HEK293 (cell line): ENCODE data around the gene DACT2.

Source experiments
- CTCF ChIA-PET: fragments of 350-600 bp; formaldehyde crosslinking; extraction: SDS; loops from one replicate; lab custom pipeline; 2021; ENCODE audit warnings: antibody characterized with exemption; lab: Yijun Ruan, JAX
- POLR2A ChIA-PET: fragments of 300-600 bp; formaldehyde crosslinking; extraction: SDS; loops from one replicate; lab custom pipeline; 2020; ENCODE audit warnings: antibody characterized with exemption, inconsistent platforms; lab: Yijun Ruan, JAX
- H3K27ac ChIP-seq: fragments of 200-500 bp; sonication (Bioruptor generic); 2 replicates; pipeline ENCODE4 v1.5.1; 2014; ENCODE audit warnings: low read depth, low read length, control low read depth, inconsistent platforms; ENCODE audit errors: extremely low read depth
- H3K36me3 ChIP-seq, 2 experiments: fragments of 200-500 bp in 1 of 2; sonication (Bioruptor generic) in 1 of 2; 1 replicate in 1 of 2; 2 replicates in 1 of 2; pipeline ENCODE4 v1.5.1; 2014 to 2017; ENCODE audit warnings: inconsistent platforms in 2 of 2, low read length in 2 of 2; ENCODE audit not compliant: control insufficient read depth in 2 of 2, insufficient read depth in 1 of 2
- H3K4me1 ChIP-seq: fragments of 200-500 bp; sonication (Bioruptor generic); 2 replicates; pipeline ENCODE4 v1.5.1; 2014; ENCODE audit warnings: mild to moderate bottlenecking, low read length, inconsistent platforms; ENCODE audit not compliant: control insufficient read depth, insufficient read depth
- H3K4me3 ChIP-seq: 2 replicates; pipeline ENCODE4 v1.5.1; 2011; ENCODE audit warnings: low read depth, mild to moderate bottlenecking, control low read depth, low read length, moderate library complexity
- H3K9me3 ChIP-seq: fragments of 200-500 bp; sonication (Bioruptor generic); 2 replicates; pipeline ENCODE4 v1.5.1; 2014; ENCODE audit warnings: low read depth, low read length, inconsistent platforms; ENCODE audit not compliant: control insufficient read depth, insufficient read depth
- BCL11B ChIP-seq: fragments of 450-650 bp; formaldehyde crosslinking; IDR thresholded peaks from 2 replicates; pipeline ENCODE4 v1.5.1; 2016; ENCODE audit warnings: low read depth, missing biosample characterization, missing genetic modification characterization
- KLF10 ChIP-seq: fragments of 450-650 bp; IDR thresholded peaks from 2 replicates; pipeline ENCODE4 v1.5.1; 2018; ENCODE audit warnings: missing biosample characterization, mild to moderate bottlenecking, missing genetic modification characterization
- MYNN ChIP-seq: fragments of 450-650 bp; formaldehyde crosslinking; IDR thresholded peaks from 2 replicates; pipeline ENCODE4 v1.5.1; 2016; ENCODE audit warnings: missing biosample characterization, missing genetic modification characterization, borderline replicate concordance
- SCRT2 ChIP-seq: fragments of 450-650 bp; formaldehyde crosslinking; IDR thresholded peaks from 2 replicates; pipeline ENCODE4 v1.5.1; 2016; ENCODE audit warnings: missing biosample characterization, missing genetic modification characterization
- ZBTB20 ChIP-seq: fragments of 450-650 bp; formaldehyde crosslinking; IDR thresholded peaks from 2 replicates; pipeline ENCODE4 v1.5.1; 2016; ENCODE audit warnings: missing biosample characterization, missing genetic modification characterization
- ZFP41 ChIP-seq: fragments of 450-650 bp; formaldehyde crosslinking; IDR thresholded peaks from 2 replicates; pipeline ENCODE4 v1.5.1; 2016; ENCODE audit warnings: missing biosample characterization, missing genetic modification characterization, borderline replicate concordance
- ZIC2 ChIP-seq: fragments of 450-650 bp; formaldehyde crosslinking; IDR thresholded peaks from 2 replicates; pipeline ENCODE4 v1.5.1; 2016; ENCODE audit warnings: missing biosample characterization, missing genetic modification characterization
- ZNF169 ChIP-seq: fragments of 450-650 bp; formaldehyde crosslinking; IDR thresholded peaks from 2 replicates; pipeline ENCODE4 v1.5.1; 2016; ENCODE audit warnings: missing biosample characterization, missing genetic modification characterization
- ZNF202 ChIP-seq: fragments of 450-650 bp; formaldehyde crosslinking; IDR thresholded peaks from 2 replicates; pipeline ENCODE4 v1.5.1; 2016; ENCODE audit warnings: missing biosample characterization, missing genetic modification characterization, borderline replicate concordance
- ZNF23 ChIP-seq: fragments of 450-650 bp; formaldehyde crosslinking; IDR thresholded peaks from 2 replicates; pipeline ENCODE4 v1.5.1; 2016; ENCODE audit warnings: missing biosample characterization, missing genetic modification characterization, borderline replicate concordance
- ZNF426 ChIP-seq: fragments of 450-650 bp; formaldehyde crosslinking; IDR thresholded peaks from 2 replicates; pipeline ENCODE4 v1.5.1; 2017; ENCODE audit warnings: missing biosample characterization, missing genetic modification characterization, mild to moderate bottlenecking, inconsistent platforms, moderate library complexity
- ZNF433 ChIP-seq: fragments of 450-650 bp; formaldehyde crosslinking; IDR thresholded peaks from 2 replicates; pipeline ENCODE4 v1.5.1; 2016; ENCODE audit warnings: missing biosample characterization, missing genetic modification characterization, low read depth
- ZNF530 ChIP-seq: fragments of 450-650 bp; formaldehyde crosslinking; IDR thresholded peaks from 2 replicates; pipeline ENCODE4 v1.5.1; 2016; ENCODE audit warnings: low read depth, missing biosample characterization, missing genetic modification characterization
- ZNF544 ChIP-seq: fragments of 450-650 bp; formaldehyde crosslinking; IDR thresholded peaks from 2 replicates; pipeline ENCODE4 v1.5.0; 2017; ENCODE audit warnings: missing biosample characterization, missing genetic modification characterization
- ZNF610 ChIP-seq: fragments of 450-650 bp; formaldehyde crosslinking; IDR thresholded peaks from 2 replicates; pipeline ENCODE4 v1.5.1; 2016; ENCODE audit warnings: missing biosample characterization, missing genetic modification characterization, borderline replicate concordance
- ZNF621 ChIP-seq: fragments of 450-650 bp; formaldehyde crosslinking; IDR thresholded peaks from 2 replicates; pipeline ENCODE4 v1.5.1; 2017; ENCODE audit warnings: missing biosample characterization, missing genetic modification characterization
- ZNF843 ChIP-seq: fragments of 450-650 bp; formaldehyde crosslinking; IDR thresholded peaks from 2 replicates; pipeline ENCODE4 v1.5.1; 2016; ENCODE audit warnings: missing biosample characterization, missing genetic modification characterization
- TF ChIP-seq, protein P1 (sequence below): fragments of 450-650 bp; formaldehyde crosslinking; IDR thresholded peaks from 2 replicates; pipeline ENCODE4 v1.5.1; 2016; ENCODE audit warnings: missing biosample characterization, missing genetic modification characterization
- TF ChIP-seq, protein P2 (sequence below): fragments of 450-650 bp; formaldehyde crosslinking; IDR thresholded peaks from 2 replicates; pipeline ENCODE4 v1.5.1; 2016; ENCODE audit warnings: missing biosample characterization, missing genetic modification characterization
- TF ChIP-seq, protein P3 (sequence below): fragments of 450-650 bp; formaldehyde crosslinking; IDR thresholded peaks from 2 replicates; pipeline ENCODE4 v1.5.1; 2016; ENCODE audit warnings: missing biosample characterization, missing genetic modification characterization, borderline replicate concordance

Gene DACT2

DNA sequence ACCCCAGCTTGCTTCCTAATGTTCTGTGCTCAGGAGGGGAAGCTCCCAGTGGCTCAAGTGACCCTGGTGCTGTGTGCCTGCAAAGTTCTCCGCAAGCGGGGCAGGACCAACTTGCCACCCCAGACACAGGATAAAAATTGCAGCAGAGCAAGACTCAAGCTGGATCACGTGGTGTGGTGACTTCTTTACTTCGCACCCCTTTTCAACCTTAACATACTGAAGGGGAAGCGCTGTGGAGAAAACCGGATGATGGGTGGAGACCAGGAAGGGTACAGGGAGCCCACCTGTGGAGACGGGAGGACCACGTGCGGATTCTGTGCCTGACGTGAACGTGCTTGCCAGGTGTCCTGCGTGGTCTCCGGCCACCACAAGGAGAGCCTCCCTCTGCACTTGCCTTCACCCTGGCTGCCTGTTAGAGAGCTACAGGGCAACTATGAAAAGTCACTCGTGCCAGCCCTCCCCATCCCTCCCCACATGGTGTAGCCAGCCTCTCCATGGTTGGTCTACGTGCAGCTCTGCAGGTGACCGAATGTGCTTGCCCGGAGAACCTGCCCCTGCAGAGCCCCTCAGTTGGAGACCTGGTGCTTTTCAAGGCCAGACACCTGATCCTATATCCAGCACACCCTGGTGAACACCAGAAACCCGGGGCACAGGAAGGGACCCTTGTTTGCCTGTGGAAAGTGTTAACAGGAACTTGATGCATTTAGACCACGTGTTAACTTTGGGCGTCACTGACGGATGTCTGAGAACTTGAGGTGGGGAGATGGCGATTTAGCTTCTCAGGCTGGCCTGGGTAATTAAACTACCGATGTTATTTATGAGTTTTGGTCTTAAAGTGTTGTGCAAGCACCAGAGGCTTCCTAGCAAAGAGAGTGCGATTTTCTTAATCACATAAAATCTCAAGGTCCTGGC is 23.9 kb upstream of the DACT2 start:
- H3K27ac ChIP-seq, result no peak overlapping the region
- CTCF ChIA-PET, result interaction anchor here (0.6 kb wide), 1 partner anchor 684 kb away, joined by 3 read pairs; no protein-coding TSS in a partner anchor

DNA sequence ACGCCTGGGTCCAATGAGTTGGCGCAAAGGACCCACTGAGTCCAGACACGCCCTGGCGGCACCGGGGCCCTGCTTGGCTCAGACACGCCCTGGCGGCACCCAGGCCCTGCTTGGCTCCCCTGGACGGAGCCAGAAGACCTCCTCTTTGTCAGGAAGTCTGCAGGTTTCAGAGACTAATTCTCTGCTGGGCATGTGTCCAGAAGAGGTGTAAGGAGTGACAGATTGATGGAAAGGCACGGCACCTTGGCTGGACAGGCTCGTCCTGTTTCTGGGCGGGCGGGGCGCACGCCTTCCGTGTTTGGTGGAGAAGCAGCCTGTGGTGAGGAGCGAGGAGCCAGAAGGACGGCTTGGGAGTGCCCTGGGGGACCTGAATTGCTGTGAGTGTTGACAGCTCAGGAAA is 23.1 kb upstream of the DACT2 start:
- Histone ChIP-seq H3K4me3 (no peak overlapping the region), H3K36me3 (no peaks in the 10 kb centered on the region), H3K9me3 (no peaks in the 10 kb centered on the region)
- CTCF ChIA-PET, result no interaction called here
- POLR2A ChIA-PET, result no interaction called here
- TF ChIP-seq ZNF621, result no peak
- TF ChIP-seq ZBTB20, result no peak
- no peak for TF ChIP-seq ZNF169 (tag by site-specific recombination)
- TF ChIP-seq, protein P1, sequence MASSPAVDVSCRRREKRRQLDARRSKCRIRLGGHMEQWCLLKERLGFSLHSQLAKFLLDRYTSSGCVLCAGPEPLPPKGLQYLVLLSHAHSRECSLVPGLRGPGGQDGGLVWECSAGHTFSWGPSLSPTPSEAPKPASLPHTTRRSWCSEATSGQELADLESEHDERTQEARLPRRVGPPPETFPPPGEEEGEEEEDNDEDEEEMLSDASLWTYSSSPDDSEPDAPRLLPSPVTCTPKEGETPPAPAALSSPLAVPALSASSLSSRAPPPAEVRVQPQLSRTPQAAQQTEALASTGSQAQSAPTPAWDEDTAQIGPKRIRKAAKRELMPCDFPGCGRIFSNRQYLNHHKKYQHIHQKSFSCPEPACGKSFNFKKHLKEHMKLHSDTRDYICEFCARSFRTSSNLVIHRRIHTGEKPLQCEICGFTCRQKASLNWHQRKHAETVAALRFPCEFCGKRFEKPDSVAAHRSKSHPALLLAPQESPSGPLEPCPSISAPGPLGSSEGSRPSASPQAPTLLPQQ (tag by site-specific recombination), result no peak
- TF ChIP-seq ZNF23, result no peak
- no peak for TF ChIP-seq ZNF530
- TF ChIP-seq ZNF202 (tag by site-specific recombination), result no peak
- TF ChIP-seq, all 188 proteins: peak for 0
- Histone ChIP-seq H3K27ac (no peak overlapping the region), H3K4me1 (no peaks in the 10 kb centered on the region)

More for the DNA sequence above, 23.9 kb upstream of the DACT2 start:
- H3K4me1 ChIP-seq, result no peaks in the 10 kb centered on the region
- H3K4me3 ChIP-seq, result no peak overlapping the region
- POLR2A ChIA-PET, result no interaction called here
- no peaks in the 10 kb centered on the region for H3K36me3 ChIP-seq
- H3K9me3 ChIP-seq, result no peaks in the 10 kb centered on the region
- peak; percentile 98 for TF ChIP-seq ZIC2 (tag by site-specific recombination)
- TF ChIP-seq, protein P2, sequence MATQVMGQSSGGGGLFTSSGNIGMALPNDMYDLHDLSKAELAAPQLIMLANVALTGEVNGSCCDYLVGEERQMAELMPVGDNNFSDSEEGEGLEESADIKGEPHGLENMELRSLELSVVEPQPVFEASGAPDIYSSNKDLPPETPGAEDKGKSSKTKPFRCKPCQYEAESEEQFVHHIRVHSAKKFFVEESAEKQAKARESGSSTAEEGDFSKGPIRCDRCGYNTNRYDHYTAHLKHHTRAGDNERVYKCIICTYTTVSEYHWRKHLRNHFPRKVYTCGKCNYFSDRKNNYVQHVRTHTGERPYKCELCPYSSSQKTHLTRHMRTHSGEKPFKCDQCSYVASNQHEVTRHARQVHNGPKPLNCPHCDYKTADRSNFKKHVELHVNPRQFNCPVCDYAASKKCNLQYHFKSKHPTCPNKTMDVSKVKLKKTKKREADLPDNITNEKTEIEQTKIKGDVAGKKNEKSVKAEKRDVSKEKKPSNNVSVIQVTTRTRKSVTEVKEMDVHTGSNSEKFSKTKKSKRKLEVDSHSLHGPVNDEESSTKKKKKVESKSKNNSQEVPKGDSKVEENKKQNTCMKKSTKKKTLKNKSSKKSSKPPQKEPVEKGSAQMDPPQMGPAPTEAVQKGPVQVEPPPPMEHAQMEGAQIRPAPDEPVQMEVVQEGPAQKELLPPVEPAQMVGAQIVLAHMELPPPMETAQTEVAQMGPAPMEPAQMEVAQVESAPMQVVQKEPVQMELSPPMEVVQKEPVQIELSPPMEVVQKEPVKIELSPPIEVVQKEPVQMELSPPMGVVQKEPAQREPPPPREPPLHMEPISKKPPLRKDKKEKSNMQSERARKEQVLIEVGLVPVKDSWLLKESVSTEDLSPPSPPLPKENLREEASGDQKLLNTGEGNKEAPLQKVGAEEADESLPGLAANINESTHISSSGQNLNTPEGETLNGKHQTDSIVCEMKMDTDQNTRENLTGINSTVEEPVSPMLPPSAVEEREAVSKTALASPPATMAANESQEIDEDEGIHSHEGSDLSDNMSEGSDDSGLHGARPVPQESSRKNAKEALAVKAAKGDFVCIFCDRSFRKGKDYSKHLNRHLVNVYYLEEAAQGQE (tag by site-specific recombination), result no peak

DNA sequence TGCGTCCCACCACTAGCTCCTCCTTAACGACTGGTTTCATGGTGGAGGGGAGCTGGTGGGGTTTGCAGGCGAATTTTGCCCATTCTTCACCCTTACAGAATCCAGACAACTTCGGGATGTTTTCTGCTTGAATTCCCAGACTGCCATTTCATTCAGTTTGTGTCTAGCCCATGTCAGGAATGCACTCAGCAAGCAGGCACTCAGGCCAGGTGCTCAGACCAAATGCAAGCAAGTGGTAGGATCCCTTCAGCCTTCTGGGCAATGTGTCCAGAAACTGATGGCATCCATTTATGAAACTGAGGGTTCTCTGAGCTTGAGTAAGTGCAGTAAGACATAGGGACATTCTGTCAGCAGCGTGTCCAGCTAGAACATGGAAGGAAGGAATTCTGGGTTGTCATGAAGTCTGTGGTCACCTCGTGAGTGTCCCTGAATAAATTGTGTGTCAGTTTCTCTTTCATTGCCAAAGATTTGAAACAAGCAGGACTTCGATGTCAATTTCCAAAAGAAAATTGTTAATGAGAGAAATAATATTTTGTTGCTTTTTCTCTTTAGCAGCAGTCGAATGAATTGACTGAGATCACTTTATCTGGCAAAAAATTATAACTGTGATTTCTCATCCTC is 21.8 kb upstream of the DACT2 start:
- POLR2A ChIA-PET, result no interaction called here
- TF ChIP-seq, protein P3, sequence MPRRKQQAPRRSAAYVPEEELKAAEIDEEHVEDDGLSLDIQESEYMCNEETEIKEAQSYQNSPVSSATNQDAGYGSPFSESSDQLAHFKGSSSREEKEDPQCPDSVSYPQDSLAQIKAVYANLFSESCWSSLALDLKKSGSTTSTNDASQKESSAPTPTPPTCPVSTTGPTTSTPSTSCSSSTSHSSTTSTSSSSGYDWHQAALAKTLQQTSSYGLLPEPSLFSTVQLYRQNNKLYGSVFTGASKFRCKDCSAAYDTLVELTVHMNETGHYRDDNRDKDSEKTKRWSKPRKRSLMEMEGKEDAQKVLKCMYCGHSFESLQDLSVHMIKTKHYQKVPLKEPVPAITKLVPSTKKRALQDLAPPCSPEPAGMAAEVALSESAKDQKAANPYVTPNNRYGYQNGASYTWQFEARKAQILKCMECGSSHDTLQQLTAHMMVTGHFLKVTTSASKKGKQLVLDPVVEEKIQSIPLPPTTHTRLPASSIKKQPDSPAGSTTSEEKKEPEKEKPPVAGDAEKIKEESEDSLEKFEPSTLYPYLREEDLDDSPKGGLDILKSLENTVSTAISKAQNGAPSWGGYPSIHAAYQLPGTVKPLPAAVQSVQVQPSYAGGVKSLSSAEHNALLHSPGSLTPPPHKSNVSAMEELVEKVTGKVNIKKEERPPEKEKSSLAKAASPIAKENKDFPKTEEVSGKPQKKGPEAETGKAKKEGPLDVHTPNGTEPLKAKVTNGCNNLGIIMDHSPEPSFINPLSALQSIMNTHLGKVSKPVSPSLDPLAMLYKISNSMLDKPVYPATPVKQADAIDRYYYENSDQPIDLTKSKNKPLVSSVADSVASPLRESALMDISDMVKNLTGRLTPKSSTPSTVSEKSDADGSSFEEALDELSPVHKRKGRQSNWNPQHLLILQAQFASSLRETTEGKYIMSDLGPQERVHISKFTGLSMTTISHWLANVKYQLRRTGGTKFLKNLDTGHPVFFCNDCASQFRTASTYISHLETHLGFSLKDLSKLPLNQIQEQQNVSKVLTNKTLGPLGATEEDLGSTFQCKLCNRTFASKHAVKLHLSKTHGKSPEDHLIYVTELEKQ (tag by site-specific recombination), result no peak
- TF ChIP-seq KLF10 (tag by site-specific recombination), result no peak
- TF ChIP-seq SCRT2 (tag by site-specific recombination), result no peak
- TF ChIP-seq ZNF610 (tag by site-specific recombination), result no peak
- TF ChIP-seq ZNF544, result no peak
- no peak for TF ChIP-seq BCL11B
- no peak for TF ChIP-seq ZFP41 (tag by site-specific recombination)
- no peak for TF ChIP-seq ZNF433
- no peak for TF ChIP-seq ZNF843 (tag by site-specific recombination)
- no peak for TF ChIP-seq ZNF426 (tag by site-specific recombination)
- no peak for TF ChIP-seq MYNN (tag by site-specific recombination)

More for the DNA sequence above, 21.8 kb upstream of the DACT2 start:
- Histone ChIP-seq H3K27ac (no peak overlapping the region), H3K4me3 (no peak overlapping the region), H3K4me1 (no peaks in the 10 kb centered on the region), H3K36me3 (no peaks in the 10 kb centered on the region), H3K9me3 (no peaks in the 10 kb centered on the region)
- CTCF ChIA-PET, result no interaction called here
